Spinal cord (tissue), 10 donors: ENCODE data around the gene MRPL18. TPM values are rescaled to one million over a fixed set of nuclear protein-coding genes. Genes with fewer than 3 reads are reported as not detected.

ENCODE experiments used
- DNase-seq, 6 donors: peaks; one replicate each; pipeline versions ENCODE4 v3.0.0 to v3.0.0-alpha.2; 2013 to 2015; ENCODE audit warnings: low spot score in 6 of 6, low read depth in 4 of 6
- H3K27ac ChIP-seq: one replicate; pipeline ENCODE4 v1.5.1; 2013; ENCODE audit warnings: low read depth, low read length, control low read depth
- H3K27me3 ChIP-seq: one replicate; pipeline ENCODE4 v1.6.1; 2013; ENCODE audit warnings: low read length; ENCODE audit not compliant: control insufficient read depth, insufficient read depth
- H3K36me3 ChIP-seq: one replicate; pipeline ENCODE4 v1.6.1; 2013; ENCODE audit warnings: low read length; ENCODE audit not compliant: control insufficient read depth, insufficient read depth
- H3K4me1 ChIP-seq: one replicate; pipeline ENCODE4 v1.6.1; 2013; ENCODE audit warnings: low read length; ENCODE audit not compliant: control insufficient read depth, insufficient read depth
- H3K4me3 ChIP-seq: one replicate; pipeline ENCODE4 v1.5.1; 2013; ENCODE audit warnings: low read depth, low read length, control low read depth
- H3K9me3 ChIP-seq: one replicate; pipeline ENCODE4 v1.6.1; 2013; ENCODE audit warnings: low read length; ENCODE audit not compliant: control insufficient read depth, insufficient read depth
- WGBS: methylation state at CpG from one replicate; pipeline ENCODE4 v1.1.5; 2013; ENCODE audit warnings: missing lambda C conversion rate; ENCODE audit not compliant: insufficient coverage; 5-methylcytosine and 5-hydroxymethylcytosine counted together
- polyA plus RNA-seq, 2 donors: library from polyadenylated mRNA; unstranded; fragments of 120-200 nt; gene quantifications; one replicate each; pipeline ENCODE4 v1.2.1, GENCODE V29; 2013; ENCODE audit not compliant: insufficient read length in 2 of 2
- total RNA-seq, 2 donors: library from RNA; depleted of rRNA in 1 of 2; stranded (reverse); fragments of 120-200 nt in 1 of 2; fragments of >200 nt in 1 of 2; gene quantifications; one replicate each; pipeline versions ENCODE4 v1.2.3 to v1.2.4, GENCODE V29; 2013 to 2014
- donor health status: healthy.

The MRPL18 gene
- total and polyA plus RNA-seq, 4 donors: 42.1 to 79.2 (median 66.2) TPM

DNA sequence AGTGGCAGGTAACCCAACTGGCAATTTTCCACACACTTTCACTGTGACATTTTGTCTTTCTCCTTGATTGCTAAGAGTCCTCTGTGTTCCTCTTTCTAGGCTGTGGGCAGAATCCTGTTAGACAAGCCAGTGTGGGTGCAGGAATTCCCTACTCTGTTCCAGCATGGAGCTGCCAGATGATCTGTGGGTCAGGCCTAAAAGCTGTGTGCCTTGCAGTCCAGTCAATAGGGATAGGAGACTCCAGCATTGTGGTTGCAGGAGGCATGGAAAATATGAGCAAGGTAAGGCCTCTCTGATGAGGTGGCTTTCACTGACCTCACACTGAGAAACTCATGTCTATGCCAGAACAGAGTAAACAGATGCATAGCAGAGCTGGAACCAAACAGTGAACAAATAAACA lies 23.4 kb upstream of the MRPL18 start:
- Histone ChIP-seq H3K27me3 (no peaks in the 10 kb centered on the region), H3K4me3 (no peak overlapping the region), H3K9me3 (no peaks in the 10 kb centered on the region), H3K27ac (no peak overlapping the region), H3K36me3 (peaks cover 51% of the 10 kb centered on the region), H3K4me1 (peaks cover 27% of the 10 kb centered on the region)
- DNase-seq: no peak

DNA sequence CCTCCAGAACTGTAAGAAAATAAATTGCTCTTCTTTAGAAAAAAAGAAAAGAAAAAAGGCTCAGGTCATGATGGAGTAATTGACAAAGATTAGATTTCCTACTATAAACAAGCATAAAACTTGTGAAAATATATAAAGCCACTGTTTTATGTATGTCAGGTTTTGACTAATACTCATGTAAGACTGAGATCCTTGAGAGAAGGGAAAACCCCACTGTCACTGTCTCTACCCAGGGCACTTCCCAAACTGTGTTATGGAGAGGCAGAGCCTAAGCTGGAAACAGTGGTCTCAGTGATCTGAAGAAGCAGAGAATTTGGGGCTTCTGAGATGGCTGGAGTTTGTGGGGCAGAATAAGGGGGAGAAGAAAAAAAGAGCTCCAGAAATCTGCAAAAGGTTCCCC lies 20.8 kb upstream of the MRPL18 start:
- no peaks in the 10 kb centered on the region for H3K9me3 ChIP-seq
- peaks cover 49% of the 10 kb centered on the region for H3K36me3 ChIP-seq
- peaks cover 5% of the 10 kb centered on the region for H3K4me1 ChIP-seq
- no peak for DNase-seq
- no peak overlapping the region for H3K27ac ChIP-seq
- H3K27me3 ChIP-seq: no peaks in the 10 kb centered on the region
- no peak overlapping the region for H3K4me3 ChIP-seq

GRCh38 chr6:159772196-159772595 lies 18.1 kb upstream of the MRPL18 start:
- no CpG with 5 or more reads among the region's 1 CpG for WGBS
- Histone ChIP-seq H3K27ac (no peak overlapping the region), H3K36me3 (peaks cover 48% of the 10 kb centered on the region), H3K4me3 (no peak overlapping the region), H3K27me3 (no peaks in the 10 kb centered on the region), H3K9me3 (no peaks in the 10 kb centered on the region), H3K4me1 (no peaks in the 10 kb centered on the region)
- DNase-seq: no peak

DNA sequence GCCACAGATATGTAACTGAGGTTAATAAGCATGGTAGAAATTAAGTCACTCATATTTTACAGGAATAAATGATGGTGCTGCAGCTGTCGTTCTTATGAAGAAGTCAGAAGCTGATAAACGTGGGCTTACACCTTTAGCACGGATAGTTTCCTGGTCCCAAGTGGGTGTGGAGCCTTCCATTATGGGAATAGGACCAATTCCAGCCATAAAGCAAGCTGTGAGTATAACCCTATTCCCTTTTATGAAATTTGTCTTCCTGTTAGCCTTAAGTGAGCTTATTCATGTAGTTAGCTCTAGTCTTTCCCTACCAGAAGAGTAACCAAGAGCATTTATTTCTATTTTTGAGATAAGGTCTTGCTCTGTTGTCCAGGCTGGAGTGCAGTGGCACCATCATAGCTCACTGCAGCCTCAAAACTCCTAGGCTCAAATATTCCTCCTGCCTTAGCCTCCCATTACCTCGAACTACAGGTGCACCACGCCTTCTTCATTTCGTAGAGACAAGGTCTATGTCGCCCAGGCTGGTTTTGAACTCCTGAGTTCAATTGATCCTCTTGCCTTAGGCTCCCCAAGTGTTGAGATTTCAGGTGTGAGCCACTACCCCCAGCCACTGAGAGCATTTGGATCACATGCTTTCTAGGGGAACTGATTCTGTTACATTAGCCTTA lies 12.9 kb upstream of the MRPL18 start:
- Histone ChIP-seq H3K9me3 (no peaks in the 10 kb centered on the region), H3K36me3 (peaks cover 41% of the 10 kb centered on the region), H3K4me3 (no peak overlapping the region), H3K27ac (no peak overlapping the region), H3K27me3 (no peaks in the 10 kb centered on the region), H3K4me1 (no peaks in the 10 kb centered on the region)
- 98% methylated on average over 4 of the region's 7 CpGs for WGBS
- DNase-seq: no peak

- peaks cover 35% of the 10 kb centered on the region for H3K36me3 ChIP-seq
- H3K27me3 ChIP-seq: no peaks in the 10 kb centered on the region
- H3K9me3 ChIP-seq: no peaks in the 10 kb centered on the region
- no peak overlapping the region for H3K4me3 ChIP-seq
- DNase-seq: no peak
- no CpG with 5 or more reads among the region's 1 CpG for WGBS
- H3K4me1 ChIP-seq: no peaks in the 10 kb centered on the region
- no peak overlapping the region for H3K27ac ChIP-seq
These were observed 12.1 kb upstream of the MRPL18 start for GRCh38 chr6:159778131-159778530.

DNA sequence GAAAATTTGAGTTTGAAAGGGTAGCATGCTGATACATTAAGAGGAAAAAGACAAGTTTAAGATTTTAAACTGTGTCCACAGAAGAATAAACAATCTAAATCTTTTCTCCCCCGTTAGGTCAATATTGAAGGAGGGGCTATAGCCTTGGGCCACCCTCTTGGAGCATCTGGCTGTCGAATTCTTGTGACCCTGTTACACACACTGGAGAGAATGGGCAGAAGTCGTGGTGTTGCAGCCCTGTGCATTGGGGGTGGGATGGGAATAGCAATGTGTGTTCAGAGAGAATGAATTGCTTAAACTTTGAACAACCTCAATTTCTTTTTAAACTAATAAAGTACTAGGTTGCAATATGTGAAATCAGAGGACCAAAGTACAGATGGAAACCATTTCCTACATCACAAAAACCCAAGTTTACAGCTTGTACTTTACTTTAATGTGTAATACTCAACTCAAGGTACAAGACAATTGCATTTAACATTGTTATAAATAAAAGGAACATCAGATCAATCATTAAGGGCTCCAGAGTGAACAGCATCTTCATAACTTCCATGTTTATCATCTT lies 11.6 kb upstream of the MRPL18 start:
- 63% methylated on average over 1 of the region's 3 CpGs for WGBS
- Histone ChIP-seq H3K27me3 (no peaks in the 10 kb centered on the region), H3K27ac (no peak overlapping the region), H3K4me3 (no peak overlapping the region), H3K9me3 (no peaks in the 10 kb centered on the region), H3K36me3 (peaks cover 39% of the 10 kb centered on the region), H3K4me1 (no peaks in the 10 kb centered on the region)
- DNase-seq: no peak

DNA sequence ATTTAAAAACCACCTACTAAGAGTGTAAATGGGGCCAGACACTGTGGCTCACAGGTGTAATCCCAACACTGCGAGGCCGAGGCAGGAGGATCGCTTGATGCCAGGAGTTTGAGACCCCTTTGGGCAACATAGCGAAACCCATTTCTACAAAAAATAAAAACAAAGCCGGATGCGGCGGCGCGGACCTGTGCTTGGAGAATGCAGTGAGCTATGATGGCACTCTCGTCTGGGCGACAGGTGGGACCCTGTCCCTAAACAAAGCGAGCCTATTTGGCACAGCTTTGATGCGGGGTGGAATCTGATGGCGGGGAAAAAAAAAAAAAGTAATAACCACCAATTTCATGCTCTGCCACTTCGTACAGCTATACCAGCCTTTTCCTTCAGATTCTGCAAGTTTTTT lies 2.0 kb upstream of the MRPL18 start:
- DNase-seq: no peak
- H3K27ac ChIP-seq: no peak overlapping the region
- H3K4me3 ChIP-seq: peak overlapping the region; percentile 70
- WGBS: 61% methylated on average over 3 of the region's 15 CpGs
- H3K4me1 ChIP-seq: peaks cover 24% of the 10 kb centered on the region
- no peaks in the 10 kb centered on the region for H3K27me3 ChIP-seq
- no peaks in the 10 kb centered on the region for H3K9me3 ChIP-seq
- H3K36me3 ChIP-seq: peaks cover 19% of the 10 kb centered on the region

GRCh38 chr6:159788753-159789376 lies 1.4 kb upstream of the MRPL18 start:
- H3K27ac ChIP-seq: peak overlapping the region; percentile 96
- H3K4me3 ChIP-seq: peak overlapping the region; percentile 70
- peaks cover 24% of the 10 kb centered on the region for H3K4me1 ChIP-seq
- H3K9me3 ChIP-seq: no peaks in the 10 kb centered on the region
- DNase-seq: peak in 1 of 6 donors; percentile 32
- H3K27me3 ChIP-seq: no peaks in the 10 kb centered on the region
- under 1% methylated on average over 60 of the region's 60 CpGs for WGBS
- peaks cover 16% of the 10 kb centered on the region for H3K36me3 ChIP-seq

GRCh38 chr6:159789377-159790148 lies 704 bp upstream of the MRPL18 start, which contains the start of gene TCP1:
TSS of gene TCP1 (minus strand) at chr6:159789602. CDS start at chr6:159789468, 134 bp downstream.
- Histone ChIP-seq H3K9me3 (no peaks in the 10 kb centered on the region), H3K36me3 (peaks cover 13% of the 10 kb centered on the region), H3K4me3 (peak within 1 kb of the TSS; percentile 70), H3K4me1 (peaks cover 24% of the 10 kb centered on the region), H3K27me3 (no peaks in the 10 kb centered on the region), H3K27ac (peak within 1 kb of the TSS; percentile 96)
- peak; percentile 99 to 100 (median 100) for DNase-seq
- under 1% methylated on average over 58 of the region's 64 CpGs for WGBS
